Peyer's patch (tissue), 4 donors: ENCODE data around the gene HMOX1. TPM values are rescaled to one million over a fixed set of nuclear protein-coding genes. Genes with fewer than 3 reads are reported as not detected.
"Not testable (repeated sequence)": the region's sequence is repeated elsewhere in the genome, so short reads cannot be mapped to it uniquely, and the experiment has no call there.

Experiments
- DNase-seq, 3 donors: peaks; one replicate each; pipeline ENCODE4 v3.0.0-alpha.2; 2017 to 2019
- H3K27ac ChIP-seq, 4 donors: fragments of 200-600 bp; sonication (generic); one replicate each; pipeline ENCODE4 v1.5.1; 2016 to 2019
- H3K27me3 ChIP-seq, 2 donors: fragments of 200-600 bp; sonication (generic); one replicate each; pipeline ENCODE4 v1.5.1; 2019
- H3K36me3 ChIP-seq, 3 donors: fragments of 200-600 bp; sonication (generic); one replicate each; pipeline ENCODE4 v1.5.1; 2016 to 2019
- H3K4me1 ChIP-seq, 4 donors: fragments of 200-600 bp; sonication (generic); one replicate each; pipeline ENCODE4 v1.5.1; 2016 to 2019
- H3K4me3 ChIP-seq, 4 donors: fragments of 200-600 bp; sonication (generic); 1 replicate in 3 of 4; 2 replicates in 1 of 4; pipeline ENCODE4 v1.5.1; 2016 to 2019; ENCODE audit warnings: mild to moderate bottlenecking in 1 of 4
- H3K9me3 ChIP-seq, 4 donors: fragments of 200-600 bp; sonication (generic); one replicate each; pipeline ENCODE4 v1.5.1; 2016 to 2019; ENCODE audit warnings: mild to moderate bottlenecking in 1 of 4
- CTCF ChIP-seq, 6 experiments: fragments of 450-650 bp in 4 of 6; fragments of 200-600 bp in 2 of 6; sonication (generic) in 1 of 6; IDR thresholded peaks; one replicate each; pipeline ENCODE4 v1.5.1; 2017 to 2019; ENCODE audit warnings: antibody characterized with exemption in 6 of 6, mild to moderate bottlenecking in 3 of 6, moderate library complexity in 1 of 6
- POLR2A ChIP-seq, 2 donors: fragments of 450-650 bp; IDR thresholded peaks; one replicate each; pipeline ENCODE4 v1.5.1; 2017; ENCODE audit warnings: antibody characterized with exemption in 2 of 2, mild to moderate bottlenecking in 2 of 2, moderate library complexity in 2 of 2
- total RNA-seq, 4 donors: library from RNA; depleted of rRNA; stranded (reverse); fragments of >200 nt; gene quantifications; one replicate each; pipeline ENCODE4 v1.1.0, GENCODE V29; 2016

HMOX1 gene
- total RNA-seq, 4 donors from 2014 or later, result 27.2 to 64.5 (median 46.7) TPM

- H3K4me1 ChIP-seq, result peaks cover 0 to 9% (median 0%) of the 10 kb centered on the region in 4 donors
- DNase-seq, result no peak
- H3K9me3 ChIP-seq, result peaks cover 0 to 12% (median 5%) of the 10 kb centered on the region in 4 donors
- H3K27me3 ChIP-seq, result no peaks in the 10 kb centered on the region
- no peak overlapping the region for H3K4me3 ChIP-seq
- no peaks in the 10 kb centered on the region for H3K36me3 ChIP-seq
- no peak overlapping the region for H3K27ac ChIP-seq
- no peak for TF ChIP-seq POLR2A (IDR thresholded peaks at IDR 0.05)
- TF ChIP-seq CTCF (IDR thresholded peaks at IDR 0.05), result no peak
Observed at GRCh38 chr22:35434061-35434710, 53.3 kb downstream of the HMOX1 start.

- no peak for DNase-seq
Observed at GRCh38 chr22:35435201-35435740, 54.4 kb downstream of the HMOX1 start.

GRCh38 chr22:35436421-35436820 is 55.5 kb downstream of the HMOX1 start:
- Histone ChIP-seq H3K36me3 (no peaks in the 10 kb centered on the region), H3K27me3 (no peaks in the 10 kb centered on the region), H3K9me3 (peaks cover 0 to 12% (median 5%) of the 10 kb centered on the region in 4 donors), H3K4me1 (peaks cover 0 to 4% (median 0%) of the 10 kb centered on the region in 4 donors), H3K27ac (no peak overlapping the region), H3K4me3 (no peak overlapping the region)
- no peak for DNase-seq
- TF ChIP-seq POLR2A (IDR thresholded peaks at IDR 0.05), result no peak
- TF ChIP-seq CTCF (IDR thresholded peaks at IDR 0.05), result no peak

More at GRCh38 chr22:35435201-35435740, 54.4 kb downstream of the HMOX1 start:
- no peaks in the 10 kb centered on the region for H3K27me3 ChIP-seq
- H3K36me3 ChIP-seq, result no peaks in the 10 kb centered on the region
- no peak overlapping the region for H3K4me3 ChIP-seq
- peaks cover 0 to 12% (median 5%) of the 10 kb centered on the region in 4 donors for H3K9me3 ChIP-seq
- no peak overlapping the region for H3K27ac ChIP-seq
- TF ChIP-seq CTCF (IDR thresholded peaks at IDR 0.05) (no peak), POLR2A (IDR thresholded peaks at IDR 0.05) (no peak)
- peaks cover 0 to 9% (median 0%) of the 10 kb centered on the region in 4 donors for H3K4me1 ChIP-seq

GRCh38 chr22:35437049-35437448 is 56.2 kb downstream of the HMOX1 start:
- no peak for DNase-seq
- no peak for TF ChIP-seq CTCF (IDR thresholded peaks at IDR 0.05)
- no peak for TF ChIP-seq POLR2A (IDR thresholded peaks at IDR 0.05)
- Histone ChIP-seq H3K4me3 (no peak overlapping the region), H3K4me1 (no peaks in the 10 kb centered on the region), H3K9me3 (peaks cover 0 to 12% (median 5%) of the 10 kb centered on the region in 4 donors), H3K27ac (no peak overlapping the region), H3K36me3 (no peaks in the 10 kb centered on the region), H3K27me3 (no peaks in the 10 kb centered on the region)

- H3K9me3 ChIP-seq, H3K27me3 ChIP-seq, H3K27ac ChIP-seq, DNase-seq, H3K4me1 ChIP-seq, H3K36me3 ChIP-seq, H3K4me3 ChIP-seq: not testable (repeated sequence)
Observed at GRCh38 chr22:35438673-35439364, 57.9 kb downstream of the HMOX1 start.

- H3K9me3 ChIP-seq, result no peaks in the 10 kb centered on the region
- no peak overlapping the region for H3K27ac ChIP-seq
- no peaks in the 10 kb centered on the region for H3K27me3 ChIP-seq
- no peak for DNase-seq
- H3K4me3 ChIP-seq, result no peak overlapping the region
- no peaks in the 10 kb centered on the region for H3K4me1 ChIP-seq
- TF ChIP-seq CTCF (IDR thresholded peaks at IDR 0.05) (no peak), POLR2A (IDR thresholded peaks at IDR 0.05) (no peak)
- H3K36me3 ChIP-seq, result no peaks in the 10 kb centered on the region
Observed at GRCh38 chr22:35439365-35439717, 58.4 kb downstream of the HMOX1 start.
